ENCODE results near the gene NDUFA8.

DNA sequence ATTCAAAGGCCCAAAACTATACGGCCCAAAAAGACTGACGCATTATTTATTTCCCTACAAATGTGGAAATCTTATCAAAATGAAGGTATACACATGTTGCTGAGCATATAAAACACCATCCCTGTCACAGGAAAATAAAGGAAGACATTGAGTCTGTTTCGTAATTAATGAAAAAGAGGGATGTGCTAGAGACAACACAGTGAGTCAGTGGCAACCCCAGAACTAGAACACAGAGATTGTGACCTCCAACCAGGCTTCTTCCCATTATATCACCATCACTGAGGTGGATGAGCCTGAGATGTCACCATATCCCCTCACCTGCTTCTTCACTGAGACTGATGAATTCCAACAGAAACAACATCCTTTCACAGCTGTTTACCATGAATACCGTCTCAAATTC lies 3.8 kb downstream of the NDUFA8 start:
- TF ChIP-seq, protein P1, sequence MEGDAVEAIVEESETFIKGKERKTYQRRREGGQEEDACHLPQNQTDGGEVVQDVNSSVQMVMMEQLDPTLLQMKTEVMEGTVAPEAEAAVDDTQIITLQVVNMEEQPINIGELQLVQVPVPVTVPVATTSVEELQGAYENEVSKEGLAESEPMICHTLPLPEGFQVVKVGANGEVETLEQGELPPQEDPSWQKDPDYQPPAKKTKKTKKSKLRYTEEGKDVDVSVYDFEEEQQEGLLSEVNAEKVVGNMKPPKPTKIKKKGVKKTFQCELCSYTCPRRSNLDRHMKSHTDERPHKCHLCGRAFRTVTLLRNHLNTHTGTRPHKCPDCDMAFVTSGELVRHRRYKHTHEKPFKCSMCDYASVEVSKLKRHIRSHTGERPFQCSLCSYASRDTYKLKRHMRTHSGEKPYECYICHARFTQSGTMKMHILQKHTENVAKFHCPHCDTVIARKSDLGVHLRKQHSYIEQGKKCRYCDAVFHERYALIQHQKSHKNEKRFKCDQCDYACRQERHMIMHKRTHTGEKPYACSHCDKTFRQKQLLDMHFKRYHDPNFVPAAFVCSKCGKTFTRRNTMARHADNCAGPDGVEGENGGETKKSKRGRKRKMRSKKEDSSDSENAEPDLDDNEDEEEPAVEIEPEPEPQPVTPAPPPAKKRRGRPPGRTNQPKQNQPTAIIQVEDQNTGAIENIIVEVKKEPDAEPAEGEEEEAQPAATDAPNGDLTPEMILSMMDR (IDR thresholded peaks at IDR 0.05) = no peak
- TF ChIP-seq FOXK1 (CRISPR knock-in tag; IDR thresholded peaks at IDR 0.05) = no peak
- TF ChIP-seq, protein P2, sequence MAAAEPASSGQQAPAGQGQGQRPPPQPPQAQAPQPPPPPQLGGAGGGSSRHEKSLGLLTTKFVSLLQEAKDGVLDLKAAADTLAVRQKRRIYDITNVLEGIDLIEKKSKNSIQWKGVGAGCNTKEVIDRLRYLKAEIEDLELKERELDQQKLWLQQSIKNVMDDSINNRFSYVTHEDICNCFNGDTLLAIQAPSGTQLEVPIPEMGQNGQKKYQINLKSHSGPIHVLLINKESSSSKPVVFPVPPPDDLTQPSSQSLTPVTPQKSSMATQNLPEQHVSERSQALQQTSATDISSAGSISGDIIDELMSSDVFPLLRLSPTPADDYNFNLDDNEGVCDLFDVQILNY (CRISPR knock-in tag; IDR thresholded peaks at IDR 0.05) = no peak
- no peak for TF ChIP-seq ELF4 (CRISPR knock-in tag; IDR thresholded peaks at IDR 0.05; ENCODE audit: low read depth)
- TF ChIP-seq, protein P3, sequence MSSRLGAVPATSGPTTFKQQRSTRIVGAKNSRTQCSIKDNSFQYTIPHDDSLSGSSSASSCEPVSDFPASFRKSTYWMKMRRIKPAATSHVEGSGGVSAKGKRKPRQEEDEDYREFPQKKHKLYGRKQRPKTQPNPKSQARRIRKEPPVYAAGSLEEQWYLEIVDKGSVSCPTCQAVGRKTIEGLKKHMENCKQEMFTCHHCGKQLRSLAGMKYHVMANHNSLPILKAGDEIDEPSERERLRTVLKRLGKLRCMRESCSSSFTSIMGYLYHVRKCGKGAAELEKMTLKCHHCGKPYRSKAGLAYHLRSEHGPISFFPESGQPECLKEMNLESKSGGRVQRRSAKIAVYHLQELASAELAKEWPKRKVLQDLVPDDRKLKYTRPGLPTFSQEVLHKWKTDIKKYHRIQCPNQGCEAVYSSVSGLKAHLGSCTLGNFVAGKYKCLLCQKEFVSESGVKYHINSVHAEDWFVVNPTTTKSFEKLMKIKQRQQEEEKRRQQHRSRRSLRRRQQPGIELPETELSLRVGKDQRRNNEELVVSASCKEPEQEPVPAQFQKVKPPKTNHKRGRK (CRISPR knock-in tag; IDR thresholded peaks at IDR 0.05; ENCODE audit: borderline replicate concordance) = no peak
- TF ChIP-seq, protein P4, sequence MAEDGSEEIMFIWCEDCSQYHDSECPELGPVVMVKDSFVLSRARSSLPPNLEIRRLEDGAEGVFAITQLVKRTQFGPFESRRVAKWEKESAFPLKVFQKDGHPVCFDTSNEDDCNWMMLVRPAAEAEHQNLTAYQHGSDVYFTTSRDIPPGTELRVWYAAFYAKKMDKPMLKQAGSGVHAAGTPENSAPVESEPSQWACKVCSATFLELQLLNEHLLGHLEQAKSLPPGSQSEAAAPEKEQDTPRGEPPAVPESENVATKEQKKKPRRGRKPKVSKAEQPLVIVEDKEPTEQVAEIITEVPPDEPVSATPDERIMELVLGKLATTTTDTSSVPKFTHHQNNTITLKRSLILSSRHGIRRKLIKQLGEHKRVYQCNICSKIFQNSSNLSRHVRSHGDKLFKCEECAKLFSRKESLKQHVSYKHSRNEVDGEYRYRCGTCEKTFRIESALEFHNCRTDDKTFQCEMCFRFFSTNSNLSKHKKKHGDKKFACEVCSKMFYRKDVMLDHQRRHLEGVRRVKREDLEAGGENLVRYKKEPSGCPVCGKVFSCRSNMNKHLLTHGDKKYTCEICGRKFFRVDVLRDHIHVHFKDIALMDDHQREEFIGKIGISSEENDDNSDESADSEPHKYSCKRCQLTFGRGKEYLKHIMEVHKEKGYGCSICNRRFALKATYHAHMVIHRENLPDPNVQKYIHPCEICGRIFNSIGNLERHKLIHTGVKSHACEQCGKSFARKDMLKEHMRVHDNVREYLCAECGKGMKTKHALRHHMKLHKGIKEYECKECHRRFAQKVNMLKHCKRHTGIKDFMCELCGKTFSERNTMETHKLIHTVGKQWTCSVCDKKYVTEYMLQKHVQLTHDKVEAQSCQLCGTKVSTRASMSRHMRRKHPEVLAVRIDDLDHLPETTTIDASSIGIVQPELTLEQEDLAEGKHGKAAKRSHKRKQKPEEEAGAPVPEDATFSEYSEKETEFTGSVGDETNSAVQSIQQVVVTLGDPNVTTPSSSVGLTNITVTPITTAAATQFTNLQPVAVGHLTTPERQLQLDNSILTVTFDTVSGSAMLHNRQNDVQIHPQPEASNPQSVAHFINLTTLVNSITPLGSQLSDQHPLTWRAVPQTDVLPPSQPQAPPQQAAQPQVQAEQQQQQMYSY (CRISPR knock-in tag; IDR thresholded peaks at IDR 0.05) = no peak

Measured in WTC11 (cell line).